GM18868 (cell line): Measurements from ENCODE around the gene NSMCE3.
A peak's percentile ranks its signal among the peaks of the same experiment; 100 is the strongest.

ENCODE experiments used
- ATAC-seq: cut with Tn5 transposase; IDR thresholded peaks from one replicate; pipeline ENCODE4 v1.9.1; 2021; ENCODE audit warnings: mild to moderate bottlenecking, moderate library complexity; ENCODE audit not compliant: unreplicated experiment

The NSMCE3 gene

DNA sequence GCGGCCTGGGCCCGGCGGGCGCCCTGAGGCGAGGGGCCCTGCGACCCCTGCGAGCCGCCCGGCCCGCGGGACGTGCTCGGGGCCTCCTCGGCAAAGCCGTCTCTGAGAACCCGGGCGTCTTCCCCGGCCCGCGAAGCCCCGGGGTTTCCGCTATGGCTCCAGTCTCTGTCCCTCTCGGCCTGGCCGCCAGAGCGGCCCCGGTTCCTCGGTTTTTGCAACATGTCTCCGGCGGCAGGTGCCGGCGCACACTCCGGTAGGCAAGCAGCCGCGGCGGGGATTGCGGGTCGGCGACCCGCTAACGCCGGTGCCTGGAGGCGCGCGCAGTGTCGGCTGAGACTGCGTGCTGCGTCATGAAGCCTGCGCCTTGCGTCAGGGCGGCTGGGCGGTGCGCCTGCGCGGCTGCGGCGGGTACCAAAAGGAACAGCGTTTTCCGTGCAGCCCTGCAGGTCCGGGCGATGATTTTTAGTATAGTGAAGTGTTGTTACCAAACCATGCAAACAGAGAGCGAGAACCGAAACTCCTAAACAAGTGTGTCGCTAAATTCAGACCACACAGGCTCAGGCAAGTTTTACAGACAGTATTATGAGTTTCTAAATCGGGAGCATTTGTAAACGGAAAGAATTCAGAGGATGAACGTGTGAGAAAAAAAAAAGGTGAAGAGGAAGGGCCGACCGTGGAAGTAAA, at the start of gene NSMCE3:
NSMCE3 (minus strand) TSS at position 338 of the 684 bp plus-strand sequence; CDS start at position 221, 117 bp downstream.
- peak; percentile 90 for ATAC-seq

DNA sequence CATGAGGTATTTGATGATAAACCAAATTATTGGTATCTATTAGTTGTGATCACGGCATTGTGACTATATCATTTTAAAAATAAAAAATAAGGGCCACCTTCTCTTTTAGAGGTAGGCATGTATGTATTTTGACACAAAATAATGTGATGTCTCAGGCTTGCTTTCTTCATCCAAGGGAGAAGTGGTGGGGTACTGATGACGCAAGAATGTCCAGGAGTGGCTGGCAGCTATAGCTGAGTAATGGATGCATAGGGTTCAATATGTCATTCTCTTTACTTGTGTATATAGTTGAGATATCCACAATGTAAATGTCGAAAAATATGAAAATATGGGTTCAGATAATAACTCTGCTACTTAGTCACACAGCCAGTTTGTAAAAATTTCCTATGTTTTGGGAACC, 46.8 kb upstream of the NSMCE3 start:
- ATAC-seq: no peak

DNA sequence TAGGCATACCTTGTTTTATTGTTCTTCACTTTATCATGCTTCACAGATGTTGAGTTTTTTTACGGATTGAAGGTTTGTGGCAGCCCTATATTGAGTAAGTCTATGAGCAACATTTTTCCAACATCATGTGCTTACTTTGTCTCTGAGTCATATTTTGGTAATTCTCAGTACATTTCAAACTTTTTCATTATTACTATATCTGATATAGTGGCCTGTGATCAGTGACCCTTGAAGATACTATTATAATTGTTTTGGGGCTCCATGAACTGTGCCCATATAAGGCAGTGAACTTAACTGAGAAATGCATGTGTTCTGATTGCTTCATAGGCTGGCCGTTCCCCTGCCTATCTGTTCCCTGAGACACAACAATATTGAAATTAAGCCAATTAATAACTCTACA, 42.8 kb upstream of the NSMCE3 start:
- ATAC-seq: peak; percentile 60

DNA sequence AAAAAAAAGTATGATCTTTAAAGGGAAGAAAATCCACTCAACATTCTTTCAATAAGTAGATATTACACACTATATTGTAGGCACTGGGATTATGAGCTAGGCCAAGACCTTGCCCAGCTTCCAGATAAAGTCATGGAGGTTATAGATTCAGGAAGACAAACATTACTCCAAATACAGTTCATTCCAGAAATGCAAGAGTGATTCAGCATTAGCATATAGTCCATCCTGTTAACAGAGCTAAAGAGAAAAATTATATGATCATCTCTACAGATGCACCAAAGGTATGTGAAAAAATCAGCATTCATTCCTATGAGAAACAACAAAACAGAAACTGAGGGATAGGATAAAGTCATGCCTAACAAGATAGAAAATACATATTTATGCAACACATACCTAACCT, 42.1 kb upstream of the NSMCE3 start:
- no peak for ATAC-seq

DNA sequence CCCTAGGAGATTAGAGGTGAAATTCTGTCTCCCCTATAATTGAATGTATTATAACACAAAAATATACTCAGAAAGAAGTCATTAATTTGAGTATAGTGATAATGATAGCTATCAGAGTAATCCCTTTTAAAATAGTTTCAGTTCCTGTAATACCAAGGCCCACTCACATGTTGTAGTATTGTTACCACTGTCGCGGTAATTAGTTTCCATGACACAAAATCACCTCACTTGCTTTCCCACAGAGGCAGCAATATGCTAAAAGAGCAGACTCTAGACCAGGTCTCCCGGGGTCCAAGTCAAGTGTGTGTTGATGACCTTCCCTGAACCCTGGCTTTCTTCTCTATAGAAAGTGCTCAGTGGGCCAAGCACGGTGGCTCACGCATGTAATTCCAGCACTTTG, 39.5 kb upstream of the NSMCE3 start:
- peak; percentile 64 for ATAC-seq

DNA sequence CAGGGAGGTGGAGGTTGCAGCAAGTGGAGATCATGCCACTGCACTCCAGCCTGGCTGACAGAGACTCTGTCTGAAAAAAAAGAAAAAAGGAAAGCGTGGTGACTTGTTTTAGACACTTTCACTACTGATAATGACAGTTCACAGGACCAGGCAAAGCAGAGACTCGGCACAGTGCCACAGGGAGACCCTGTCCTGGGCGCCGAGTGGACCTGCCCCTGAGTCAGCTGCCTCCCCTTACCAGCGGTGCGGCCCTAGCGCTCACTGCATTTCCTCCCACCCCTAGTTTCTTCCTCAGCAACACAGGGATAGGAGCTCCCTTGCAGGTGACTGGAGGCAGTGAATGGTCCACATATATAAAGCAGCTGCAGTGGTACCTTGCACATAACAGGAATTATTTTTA, 38.7 kb upstream of the NSMCE3 start:
- peak; percentile 29 for ATAC-seq

DNA sequence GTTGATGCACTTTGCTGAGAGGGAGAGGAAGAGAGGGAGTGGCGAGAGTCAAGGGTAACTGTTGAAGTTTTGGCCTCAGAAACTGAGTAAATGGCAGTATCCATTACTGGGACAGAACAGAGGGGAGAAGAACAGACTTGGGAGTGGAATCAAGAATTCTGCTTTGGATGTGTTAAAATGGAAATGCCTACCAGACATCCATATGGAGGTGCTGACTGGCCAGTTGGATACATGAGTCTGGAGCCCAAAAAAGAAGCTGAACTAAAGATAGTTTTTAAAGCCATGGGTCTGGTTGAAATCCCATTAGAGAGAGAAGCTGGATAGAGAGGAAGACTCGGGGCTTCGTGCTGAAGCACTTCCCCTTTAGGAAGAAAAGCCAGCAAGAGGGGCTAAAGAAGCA, 35.9 kb upstream of the NSMCE3 start:
- ATAC-seq: no peak

DNA sequence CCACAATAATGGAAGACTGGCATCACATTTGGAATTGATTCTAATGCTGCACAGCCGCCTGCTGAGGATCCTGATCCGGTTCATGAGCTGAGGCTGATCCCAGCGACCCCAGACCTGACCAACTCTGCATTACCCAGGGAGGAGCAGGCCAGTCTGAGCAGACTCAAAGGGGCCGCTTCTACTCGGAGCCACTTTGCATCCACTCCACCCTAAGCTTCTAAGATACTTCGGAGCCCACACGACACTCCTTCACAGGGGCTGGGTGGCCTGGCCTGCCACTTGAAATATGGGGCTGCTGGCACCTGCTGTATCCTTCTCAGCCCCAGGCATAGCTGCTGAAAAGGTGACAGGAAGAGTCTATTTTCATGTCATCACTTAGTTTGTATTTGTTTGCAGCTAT, 33.2 kb upstream of the NSMCE3 start:
- ATAC-seq: no peak

DNA sequence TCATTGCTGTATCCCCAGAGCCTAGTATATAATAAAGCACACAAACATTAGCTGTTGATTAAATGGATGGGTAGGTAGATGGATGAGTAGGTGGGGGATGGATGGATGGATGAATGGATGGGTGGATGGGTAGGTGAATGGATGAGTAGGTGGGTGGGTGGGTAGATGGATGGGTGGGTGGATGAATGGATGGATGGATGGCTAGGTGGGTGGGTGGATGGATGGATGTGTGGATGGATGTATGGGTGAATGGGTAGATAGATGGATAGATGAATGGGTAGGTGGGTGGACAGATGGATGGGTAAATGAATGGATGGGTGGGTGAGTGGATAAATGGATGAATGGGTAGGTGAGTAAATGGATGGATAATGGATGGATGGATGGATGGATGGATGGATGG, 30.2 kb upstream of the NSMCE3 start:
- no peak for ATAC-seq

DNA sequence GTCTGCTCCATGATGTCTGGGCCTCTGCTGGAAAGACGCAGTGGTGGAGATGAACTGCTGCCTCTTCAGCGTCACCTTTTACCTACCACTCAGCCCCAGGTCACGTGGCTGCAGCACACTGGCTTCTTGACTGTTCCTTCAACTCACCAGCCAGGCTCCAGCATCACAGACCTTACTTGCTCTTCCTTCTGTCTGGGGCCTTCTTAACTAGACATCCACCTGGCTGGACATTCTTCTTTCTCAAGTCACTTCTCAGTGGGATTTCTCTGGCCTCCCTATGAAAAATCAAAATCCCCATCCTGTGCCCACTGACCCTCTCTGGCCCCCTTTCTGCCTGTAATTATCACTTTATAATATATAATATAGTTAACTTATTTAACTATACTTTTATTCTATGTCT, 29.7 kb upstream of the NSMCE3 start:
- no peak for ATAC-seq

DNA sequence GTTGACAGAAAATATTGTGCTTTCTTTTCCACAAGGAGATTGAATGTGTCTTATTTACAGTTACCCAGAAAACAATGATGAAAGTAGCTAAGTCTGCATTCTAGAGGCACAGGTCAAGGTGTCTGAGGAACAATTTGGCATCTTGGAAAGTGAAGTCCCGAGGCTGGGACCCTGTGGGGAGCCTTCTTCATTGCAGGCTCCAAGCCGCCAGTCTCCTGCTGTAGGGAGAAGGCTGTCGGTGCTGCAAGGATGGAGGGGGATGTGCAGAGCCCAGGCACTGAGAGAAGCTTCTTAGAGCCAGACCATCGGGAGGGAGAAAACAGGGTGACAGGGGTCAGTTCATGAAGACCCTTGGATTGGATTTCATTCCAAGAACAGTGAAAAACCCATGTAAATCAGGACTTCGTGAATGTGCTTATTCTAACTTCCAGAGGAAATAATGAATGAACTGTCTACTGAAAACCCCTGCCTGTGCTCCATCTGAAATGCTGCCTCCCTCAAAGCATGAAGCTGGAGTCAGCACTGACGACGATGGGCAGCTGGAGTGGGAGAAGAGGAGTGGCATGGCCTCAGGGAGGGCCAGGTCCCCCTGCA, 25.2 kb upstream of the NSMCE3 start:
- no peak for ATAC-seq

DNA sequence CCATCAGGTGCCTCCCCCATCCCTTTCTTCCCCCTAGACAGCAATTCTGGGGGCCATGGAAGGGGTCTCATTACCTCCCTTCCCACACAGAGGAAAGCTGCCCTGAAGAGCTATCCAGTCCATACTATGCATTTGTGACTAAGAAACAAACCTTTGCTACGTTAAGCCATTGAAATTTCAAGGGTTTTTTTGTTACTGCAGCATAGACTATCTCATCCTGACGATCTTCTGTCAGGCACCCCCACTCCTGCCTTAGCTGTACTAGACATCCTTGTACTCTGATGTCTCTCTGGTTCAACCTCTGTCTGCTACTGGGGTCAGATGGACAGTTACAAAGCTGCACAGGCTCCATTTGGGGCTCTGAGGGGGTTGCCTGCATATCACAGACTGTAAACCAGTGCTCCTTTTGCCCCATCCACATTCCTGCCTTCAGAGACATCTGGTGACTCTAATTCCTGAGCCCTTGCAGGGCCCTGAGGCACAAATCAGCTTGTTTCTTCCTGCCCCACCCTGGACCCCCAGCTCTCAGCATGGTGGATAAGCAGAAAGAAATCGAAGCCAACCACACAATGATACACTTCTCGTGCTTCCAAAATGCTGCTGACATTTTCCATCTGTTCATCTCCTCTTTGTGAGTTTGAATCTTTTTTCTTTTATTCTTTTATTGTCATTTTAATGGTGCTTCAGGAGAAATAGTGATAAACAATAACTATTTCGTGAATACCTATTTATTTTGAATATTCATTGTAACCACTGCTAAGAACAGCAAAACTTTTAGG, 21.6 kb upstream of the NSMCE3 start:
- ATAC-seq: no peak

DNA sequence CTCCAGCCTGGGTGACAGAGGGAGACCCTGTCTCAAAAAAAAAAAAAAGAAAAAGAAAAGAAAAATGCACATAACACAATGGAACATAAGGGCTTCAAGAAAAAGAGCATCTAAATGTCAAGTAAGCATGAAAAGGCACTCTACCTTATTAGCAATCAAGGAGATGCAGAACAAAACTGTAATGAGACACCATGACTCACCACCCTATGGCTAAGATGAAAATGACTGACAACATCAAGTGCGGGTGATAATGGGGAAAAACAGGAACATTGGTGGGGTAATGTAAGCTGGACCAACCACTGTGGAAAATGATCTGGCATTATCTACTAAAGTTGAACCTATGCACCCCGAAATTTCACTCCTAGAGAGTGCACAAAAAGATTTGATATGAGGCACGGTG, 19.6 kb upstream of the NSMCE3 start:
- no peak for ATAC-seq

DNA sequence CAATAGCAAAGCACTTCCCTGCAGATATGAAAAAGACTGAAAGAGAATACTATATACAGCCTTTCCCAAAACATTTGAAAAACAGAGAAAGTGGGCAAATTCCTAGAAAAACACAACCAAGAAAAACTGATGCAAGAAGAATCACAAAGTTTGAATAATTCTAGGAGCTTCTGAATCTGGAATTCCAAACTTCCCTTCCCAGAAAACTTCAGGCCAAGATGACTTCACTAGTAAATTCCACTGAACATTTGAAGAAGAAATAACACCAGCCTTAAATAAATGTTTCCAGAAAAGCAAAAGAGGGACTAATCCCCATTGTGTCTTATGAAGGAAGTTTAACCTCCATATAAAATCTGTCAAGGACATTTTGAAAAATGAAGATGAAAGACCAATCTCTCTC, 15.8 kb upstream of the NSMCE3 start:
- no peak for ATAC-seq

DNA sequence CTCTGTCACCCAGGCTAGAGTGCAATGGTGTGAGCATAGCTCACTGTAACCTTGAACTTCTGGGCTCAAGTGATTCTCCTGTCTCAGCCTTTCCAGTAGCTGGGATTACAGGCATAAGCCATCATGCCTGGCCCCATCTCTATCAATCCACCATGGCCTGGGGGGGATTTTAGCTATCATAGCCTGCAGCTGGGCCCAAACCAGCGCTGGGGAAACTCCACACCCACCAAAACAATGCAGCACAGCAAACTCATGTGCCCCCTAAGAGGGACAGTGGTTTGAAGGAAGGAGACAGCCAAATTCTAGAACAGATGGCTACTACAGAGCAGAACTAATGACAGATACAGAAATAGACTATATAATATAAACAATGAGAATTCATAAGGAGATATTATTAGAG, 13.8 kb upstream of the NSMCE3 start:
- no peak for ATAC-seq

DNA sequence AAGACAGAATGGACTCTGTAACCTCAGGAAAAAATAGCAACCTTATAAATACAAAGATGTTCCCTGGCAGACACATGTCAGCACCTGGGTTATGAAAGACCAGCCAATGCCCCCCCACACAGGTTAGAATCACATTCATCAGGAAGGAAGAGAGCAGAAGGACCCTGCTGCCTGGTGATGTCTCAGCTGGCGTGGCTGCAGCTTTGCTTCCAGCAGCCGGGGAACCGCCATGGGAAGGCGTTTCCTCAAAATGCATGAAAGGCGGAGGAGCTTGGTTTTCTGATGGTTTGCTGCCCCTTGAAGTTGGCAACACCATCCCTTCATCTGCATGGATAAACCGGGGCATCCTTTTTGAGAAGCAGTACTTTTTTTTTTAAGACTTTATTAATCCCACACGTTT, 10.9 kb upstream of the NSMCE3 start:
- ATAC-seq: no peak

DNA sequence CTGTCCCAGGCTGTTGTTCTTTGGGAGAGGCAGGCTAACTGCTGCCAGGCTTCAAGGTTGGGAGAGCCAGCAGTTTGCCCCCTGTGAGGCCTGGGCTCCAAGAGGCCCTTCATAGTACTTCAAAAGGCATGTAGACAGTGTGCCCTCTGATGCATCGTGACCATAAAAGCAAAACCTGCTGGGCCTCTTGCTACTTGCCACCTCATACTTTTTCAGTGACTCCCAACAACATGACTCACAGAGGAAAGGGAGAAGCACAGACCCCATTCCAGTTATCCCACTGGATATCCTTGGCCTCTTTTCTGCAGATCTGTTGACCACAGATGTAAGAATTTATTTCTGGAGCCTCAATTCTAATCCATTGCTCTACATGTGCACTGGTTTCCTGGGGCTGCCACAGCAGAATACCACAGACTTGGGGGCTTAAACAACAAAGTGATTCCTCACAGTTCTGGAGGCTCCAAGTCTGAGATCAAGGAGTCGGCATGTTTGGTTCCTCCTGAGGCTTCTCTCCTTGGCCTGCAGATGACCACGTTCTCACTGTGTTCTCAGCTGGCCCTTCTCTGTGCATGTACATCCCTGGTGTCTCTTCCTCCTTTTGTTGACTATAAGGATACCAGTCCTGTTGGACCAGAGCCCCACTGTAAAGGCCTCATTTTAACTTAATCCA, 8.9 kb upstream of the NSMCE3 start:
- ATAC-seq: no peak

DNA sequence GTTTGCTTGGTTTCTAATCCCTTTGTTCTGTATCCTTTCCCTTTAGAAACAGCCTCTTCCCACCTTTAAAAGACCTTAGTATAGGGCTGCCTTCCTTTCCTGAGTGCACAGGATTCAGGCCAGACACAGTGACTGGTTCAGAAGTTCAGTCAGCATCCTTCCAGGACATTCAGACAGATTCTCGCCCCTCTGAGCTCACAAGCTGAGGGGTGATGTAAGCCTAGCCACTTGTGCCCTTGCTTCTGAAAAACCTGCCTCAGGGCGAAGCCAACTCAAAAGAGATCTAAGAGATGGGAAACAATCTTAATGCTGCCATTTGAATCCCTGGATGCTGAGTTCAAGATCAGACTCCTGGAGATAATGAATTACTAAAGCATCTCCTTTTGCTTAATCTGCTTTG, 6.7 kb upstream of the NSMCE3 start:
- no peak for ATAC-seq

DNA sequence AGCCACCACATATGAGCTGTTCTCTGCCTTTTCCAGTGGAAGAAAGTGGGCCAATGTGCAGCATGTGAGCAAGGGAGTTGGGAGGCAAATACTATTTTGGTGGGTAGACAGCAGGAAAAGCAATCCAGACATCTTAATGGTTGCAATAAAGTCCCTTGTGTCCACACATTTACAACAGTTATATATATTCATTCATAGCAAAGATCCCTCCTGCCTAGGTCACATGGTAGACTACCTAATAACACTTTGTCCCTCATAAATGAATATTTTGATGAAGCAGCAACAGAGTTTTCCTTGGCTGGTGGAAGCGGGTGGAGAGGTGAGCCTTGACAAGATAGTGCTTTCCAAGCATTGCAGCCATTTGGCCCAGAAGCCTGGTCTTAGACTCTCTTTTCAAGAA, 6.2 kb upstream of the NSMCE3 start:
- ATAC-seq: no peak

DNA sequence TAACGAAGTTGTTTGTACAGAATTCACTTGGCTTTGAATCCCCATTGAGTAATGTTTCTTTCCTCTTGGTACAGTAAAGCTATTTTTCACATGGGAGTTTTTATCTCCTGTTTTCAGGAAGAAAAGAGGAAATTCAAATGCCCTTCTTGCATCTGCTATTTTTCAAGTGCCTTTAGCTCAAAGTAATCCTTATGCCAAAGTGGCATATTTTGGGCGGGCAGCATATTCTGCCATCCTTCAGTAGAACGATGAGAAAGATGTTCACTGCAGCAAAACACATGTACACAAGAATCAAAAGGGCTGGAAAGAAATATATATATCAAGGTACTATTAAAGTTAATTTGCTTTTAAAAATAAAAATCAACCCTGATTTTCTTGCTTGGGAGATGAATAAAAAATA, 5.3 kb upstream of the NSMCE3 start:
- ATAC-seq: no peak

DNA sequence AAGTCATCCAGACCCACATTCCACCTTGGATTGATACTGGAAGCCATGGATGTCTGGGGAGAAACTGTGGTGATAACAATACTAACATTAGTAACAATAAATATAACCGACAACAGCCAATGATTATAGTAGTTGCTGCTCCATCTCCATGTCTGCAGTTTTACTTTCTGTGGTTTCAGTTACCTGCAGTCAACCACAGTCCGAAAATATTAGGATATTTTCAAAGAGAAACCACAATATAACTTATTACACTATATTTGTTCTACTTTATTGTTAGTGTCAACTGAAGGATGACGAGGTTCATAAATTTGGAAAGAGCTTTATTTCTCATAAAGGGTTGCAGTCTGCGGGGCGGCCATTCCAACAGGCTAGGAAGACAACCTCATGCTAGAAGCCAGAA, 2.6 kb upstream of the NSMCE3 start:
- no peak for ATAC-seq

DNA sequence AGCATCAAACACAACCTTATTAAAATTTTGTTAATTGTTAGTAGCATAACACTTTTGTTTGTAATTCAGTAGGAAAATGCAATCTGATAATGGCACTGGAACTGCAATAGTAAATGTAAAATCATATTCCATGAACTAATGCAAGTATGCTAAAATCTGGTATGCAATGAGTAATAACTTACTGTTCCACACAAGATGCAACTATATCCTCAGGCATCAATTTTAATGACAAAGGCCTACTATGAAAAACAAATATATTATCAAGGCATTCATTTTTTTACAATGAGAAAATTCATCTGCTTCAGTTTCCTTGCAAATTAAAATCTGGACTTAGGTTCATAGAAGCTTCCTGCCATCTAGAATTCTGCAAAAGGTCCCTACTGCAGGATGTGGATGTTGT, 1.4 kb upstream of the NSMCE3 start:
- no peak for ATAC-seq
